Activated CD4-positive, alpha-beta memory T cell treated with anti-CD3 and anti-CD28 coated beads, Interleukin-2, amount 10 ng/mL, durations not matched to agents 7 days and 5 days (primary cell): ENCODE measurements around the gene MAD1L1. TPM values are rescaled to one million over a fixed set of nuclear protein-coding genes. Genes with fewer than 3 reads are reported as not detected.
A peak's percentile ranks its signal among the peaks of the same experiment; 100 is the strongest.
"Not testable (repeated sequence)": the region's sequence is repeated elsewhere in the genome, so short reads cannot be mapped to it uniquely, and the experiment has no call there.

Experiments
- CTCF ChIA-PET: fragments of 350-600 bp; sonication (Branson Sonifier 250); formaldehyde crosslinking; loops from one replicate; lab custom pipeline; 2021; ENCODE audit warnings: antibody characterized with exemption, inconsistent platforms; lab: Charles Lee
- POLR2A ChIA-PET: fragments of 350-600 bp; sonication (Branson Sonifier 250); formaldehyde crosslinking; loops from one replicate; lab custom pipeline; 2021; ENCODE audit warnings: antibody characterized with exemption; lab: Charles Lee
- DNase-seq: peaks from one replicate; pipeline ENCODE4 v3.0.0-alpha.2; 2020
- H3K27ac Mint-ChIP-seq: one replicate; pipeline ENCODE4 v1.8.0; 2021; ENCODE audit warnings: mild to moderate bottlenecking, mixed read lengths
- H3K27me3 Mint-ChIP-seq: one replicate; pipeline ENCODE4 v1.8.0; 2021; ENCODE audit warnings: mixed read lengths
- H3K36me3 Mint-ChIP-seq: one replicate; pipeline ENCODE4 v1.8.0; 2021; ENCODE audit warnings: low read depth, mixed read lengths
- H3K4me1 Mint-ChIP-seq: one replicate; pipeline ENCODE4 v1.8.0; 2021; ENCODE audit warnings: mixed read lengths
- H3K4me3 Mint-ChIP-seq: one replicate; pipeline ENCODE4 v1.8.0; 2021; ENCODE audit warnings: mild to moderate bottlenecking, mixed read lengths
- H3K9me3 Mint-ChIP-seq: one replicate; pipeline ENCODE4 v1.8.0; 2021; ENCODE audit warnings: mixed read lengths
- total RNA-seq, 2 experiments: library from RNA; stranded (reverse); gene quantifications; one replicate each; pipeline ENCODE4 v1.2.3, GENCODE V29; 2021

The MAD1L1 gene
- total RNA-seq, 2 experiments from 2014 or later: 120 to 136 TPM

GRCh38 chr7:1985042-1985441 lies 247.7 kb downstream of the MAD1L1 start:
- DNase-seq: no peak
- Mint-ChIP-seq H3K36me3 (peaks cover 10% of the 10 kb centered on the region), H3K27ac (peak overlapping the region; percentile 4), H3K9me3 (no peaks in the 10 kb centered on the region), H3K4me3 (no peak overlapping the region), H3K27me3 (no peaks in the 10 kb centered on the region), H3K4me1 (peaks cover 28% of the 10 kb centered on the region)
- ChIA-PET POLR2A (interaction anchor here (4.4 kb wide), 1 partner anchor 45 kb away, joined by 42 read pairs; no protein-coding TSS in a partner anchor), CTCF (no interaction called here)

- H3K4me1 Mint-ChIP-seq: peaks cover 19% of the 10 kb centered on the region
- peaks cover 10% of the 10 kb centered on the region for H3K36me3 Mint-ChIP-seq
- ChIA-PET POLR2A (no interaction called here), CTCF (no interaction called here)
- no peak for DNase-seq
- H3K27ac Mint-ChIP-seq: no peak overlapping the region
- no peak overlapping the region for H3K4me3 Mint-ChIP-seq
- no peaks in the 10 kb centered on the region for H3K9me3 Mint-ChIP-seq
- no peaks in the 10 kb centered on the region for H3K27me3 Mint-ChIP-seq
These were observed 250.9 kb downstream of the MAD1L1 start for GRCh38 chr7:1981878-1982230.

DNA sequence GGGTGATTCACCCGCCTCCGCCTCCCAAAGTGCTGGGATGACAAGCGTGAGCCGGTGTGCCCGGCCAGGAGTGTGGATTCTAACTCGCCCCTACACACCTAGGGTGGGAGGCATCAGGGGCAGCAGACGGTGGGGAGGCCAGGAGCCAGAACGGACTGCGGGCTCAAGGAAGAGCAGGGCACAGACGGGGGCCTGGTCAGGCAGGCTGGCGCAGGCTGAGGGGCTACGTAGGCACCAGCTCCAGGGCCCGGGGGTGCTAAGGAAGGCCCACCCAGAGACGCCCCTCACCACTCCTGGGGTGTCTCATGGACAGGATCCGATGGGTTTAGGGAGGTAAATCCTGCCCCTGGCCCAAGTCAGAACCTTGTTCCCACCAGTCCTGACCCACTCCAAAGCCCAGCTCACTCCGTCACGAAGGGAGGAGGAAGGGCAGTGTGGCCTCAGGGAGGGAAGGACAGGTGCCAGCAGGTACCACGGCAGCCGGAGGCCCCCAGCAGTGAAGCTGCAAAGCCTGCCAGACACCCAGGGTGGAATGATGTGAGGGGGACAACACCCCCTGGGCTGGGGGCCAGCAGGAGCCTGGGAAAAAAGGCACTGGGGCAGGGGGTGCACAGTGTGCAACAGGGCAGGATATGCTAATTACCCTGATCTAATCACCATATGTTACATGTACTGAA lies 251.4 kb downstream of the MAD1L1 start:
- no peak overlapping the region for H3K4me3 Mint-ChIP-seq
- no peaks in the 10 kb centered on the region for H3K9me3 Mint-ChIP-seq
- POLR2A ChIA-PET: no interaction called here
- no peak overlapping the region for H3K27ac Mint-ChIP-seq
- H3K27me3 Mint-ChIP-seq: no peaks in the 10 kb centered on the region
- peaks cover 6% of the 10 kb centered on the region for H3K36me3 Mint-ChIP-seq
- CTCF ChIA-PET: no interaction called here
- DNase-seq: no peak
- peaks cover 14% of the 10 kb centered on the region for H3K4me1 Mint-ChIP-seq

GRCh38 chr7:1979591-1980560 lies 252.9 kb downstream of the MAD1L1 start:
- Mint-ChIP-seq H3K9me3 (no peaks in the 10 kb centered on the region), H3K36me3 (peaks cover 7% of the 10 kb centered on the region), H3K27ac (no peak overlapping the region), H3K4me1 (peaks cover 3% of the 10 kb centered on the region), H3K27me3 (no peaks in the 10 kb centered on the region), H3K4me3 (no peak overlapping the region)
- CTCF ChIA-PET: no interaction called here
- POLR2A ChIA-PET: no interaction called here
- DNase-seq: no peak

- no peak for DNase-seq
- H3K36me3 Mint-ChIP-seq: peaks cover 7% of the 10 kb centered on the region
- CTCF ChIA-PET: no interaction called here
- no peaks in the 10 kb centered on the region for H3K27me3 Mint-ChIP-seq
- no peaks in the 10 kb centered on the region for H3K9me3 Mint-ChIP-seq
- POLR2A ChIA-PET: no interaction called here
- no peaks in the 10 kb centered on the region for H3K4me1 Mint-ChIP-seq
- H3K4me3 Mint-ChIP-seq: no peak overlapping the region
- no peak overlapping the region for H3K27ac Mint-ChIP-seq
These were observed 253.8 kb downstream of the MAD1L1 start for GRCh38 chr7:1978656-1979590.

DNA sequence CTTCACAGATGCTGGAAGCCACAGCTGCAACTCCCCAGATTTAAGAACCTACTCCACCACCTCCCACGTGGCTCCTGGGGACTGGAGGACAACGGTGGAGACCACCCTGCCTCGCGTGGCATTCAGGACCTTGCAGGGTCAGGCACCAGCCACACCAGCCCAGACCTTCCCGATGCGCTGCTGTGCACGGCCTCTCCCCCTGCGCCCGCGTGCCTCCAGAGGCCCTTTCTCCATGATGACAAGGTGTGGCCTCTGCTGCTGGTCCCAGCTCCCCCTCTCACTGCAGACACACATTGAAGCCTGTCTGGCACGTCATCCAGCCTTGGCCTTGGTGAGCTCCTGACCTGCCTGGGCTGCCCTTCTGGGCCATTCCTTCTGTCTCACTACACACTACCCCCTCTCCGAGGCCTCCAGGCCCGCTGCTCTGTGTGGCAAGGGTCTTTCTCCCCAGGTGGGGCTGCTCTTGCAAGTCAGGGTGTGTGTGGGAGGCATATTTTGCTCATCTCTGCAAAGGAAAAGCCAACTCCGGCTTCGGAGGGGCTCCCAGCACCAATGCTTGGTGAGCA lies 254.8 kb downstream of the MAD1L1 start:
- H3K27ac Mint-ChIP-seq: no peak overlapping the region
- no peaks in the 10 kb centered on the region for H3K4me1 Mint-ChIP-seq
- POLR2A ChIA-PET: no interaction called here
- H3K36me3 Mint-ChIP-seq: peaks cover 7% of the 10 kb centered on the region
- no peak for DNase-seq
- no peak overlapping the region for H3K4me3 Mint-ChIP-seq
- CTCF ChIA-PET: no interaction called here
- no peaks in the 10 kb centered on the region for H3K27me3 Mint-ChIP-seq
- no peaks in the 10 kb centered on the region for H3K9me3 Mint-ChIP-seq

GRCh38 chr7:1977059-1977875 lies 255.5 kb downstream of the MAD1L1 start:
- Mint-ChIP-seq H3K27me3 (no peaks in the 10 kb centered on the region), H3K9me3 (no peaks in the 10 kb centered on the region), H3K36me3 (peaks cover 7% of the 10 kb centered on the region), H3K27ac (no peak overlapping the region), H3K4me3 (no peak overlapping the region), H3K4me1 (no peaks in the 10 kb centered on the region)
- CTCF ChIA-PET: no interaction called here
- no peak for DNase-seq
- POLR2A ChIA-PET: interaction anchor here (1.7 kb wide), 1 partner anchor 38 kb away, joined by 5 read pairs; no protein-coding TSS in a partner anchor

- H3K9me3 Mint-ChIP-seq, H3K36me3 Mint-ChIP-seq, H3K4me1 Mint-ChIP-seq, H3K4me3 Mint-ChIP-seq, DNase-seq, H3K27ac Mint-ChIP-seq, CTCF ChIA-PET, H3K27me3 Mint-ChIP-seq: not testable (repeated sequence)
- POLR2A ChIA-PET: interaction anchor here (1.7 kb wide), 1 partner anchor 37 kb away, joined by 5 read pairs; no protein-coding TSS in a partner anchor
These were observed 256.2 kb downstream of the MAD1L1 start for GRCh38 chr7:1976521-1976920.

DNA sequence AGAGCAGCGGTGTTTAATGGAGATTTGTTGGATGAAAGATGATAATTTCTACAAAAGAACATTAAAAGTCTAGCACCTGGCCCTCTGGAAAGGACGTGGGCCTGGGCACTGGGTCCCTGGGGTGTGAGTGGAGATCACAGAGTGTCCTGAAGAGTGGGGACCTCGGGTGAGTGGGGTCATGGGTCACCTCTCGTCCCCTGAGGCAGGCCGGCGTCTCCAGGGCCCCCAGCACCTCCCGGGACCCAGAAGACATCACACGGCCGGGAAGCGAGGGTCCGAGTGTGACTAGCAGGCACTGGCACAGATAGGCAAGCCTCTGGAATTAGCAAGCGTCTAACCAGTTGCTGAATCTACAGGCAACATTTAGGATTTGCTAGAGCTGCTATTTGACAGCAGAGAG lies 257.2 kb downstream of the MAD1L1 start:
- Mint-ChIP-seq H3K27me3 (no peaks in the 10 kb centered on the region), H3K36me3 (peaks cover 7% of the 10 kb centered on the region), H3K4me1 (no peaks in the 10 kb centered on the region), H3K9me3 (no peaks in the 10 kb centered on the region), H3K27ac (no peak overlapping the region), H3K4me3 (no peak overlapping the region)
- POLR2A ChIA-PET: interaction anchor here (0.8 kb wide), 1 partner anchor 36 kb away, joined by 3 read pairs; no protein-coding TSS in a partner anchor
- CTCF ChIA-PET: no interaction called here
- DNase-seq: no peak

DNA sequence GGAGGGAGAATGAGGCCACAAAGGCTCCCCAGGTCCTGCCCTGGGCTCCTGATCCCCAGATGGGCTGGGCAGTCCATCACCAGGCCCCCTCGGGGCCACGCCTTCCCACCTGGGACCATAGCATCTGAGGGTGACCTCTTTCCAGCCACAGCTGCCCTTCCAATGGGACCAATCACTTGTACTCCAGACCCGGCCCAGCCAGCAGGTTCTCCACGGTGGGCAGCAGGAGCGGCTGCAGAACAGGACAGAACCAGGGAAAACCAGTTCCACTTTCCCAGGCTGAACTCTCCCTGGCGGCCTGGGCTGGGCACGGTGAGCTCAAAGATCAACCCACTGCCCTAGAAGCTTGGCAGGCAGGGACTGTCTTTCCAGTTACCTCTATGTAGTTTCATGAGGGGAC lies 257.6 kb downstream of the MAD1L1 start:
- no peaks in the 10 kb centered on the region for H3K4me1 Mint-ChIP-seq
- H3K36me3 Mint-ChIP-seq: peaks cover 7% of the 10 kb centered on the region
- no peak overlapping the region for H3K27ac Mint-ChIP-seq
- POLR2A ChIA-PET: interaction anchor here (0.8 kb wide), 1 partner anchor 35 kb away, joined by 3 read pairs; no protein-coding TSS in a partner anchor
- no peak overlapping the region for H3K4me3 Mint-ChIP-seq
- no peaks in the 10 kb centered on the region for H3K27me3 Mint-ChIP-seq
- CTCF ChIA-PET: no interaction called here
- no peaks in the 10 kb centered on the region for H3K9me3 Mint-ChIP-seq
- no peak for DNase-seq

GRCh38 chr7:1974290-1975101 lies 258.2 kb downstream of the MAD1L1 start:
- H3K36me3 Mint-ChIP-seq: peaks cover 7% of the 10 kb centered on the region
- no peaks in the 10 kb centered on the region for H3K9me3 Mint-ChIP-seq
- no peaks in the 10 kb centered on the region for H3K27me3 Mint-ChIP-seq
- peaks cover 1% of the 10 kb centered on the region for H3K4me1 Mint-ChIP-seq
- ChIA-PET CTCF (no interaction called here), POLR2A (interaction anchor here (0.8 kb wide), 1 partner anchor 34 kb away, joined by 3 read pairs; no protein-coding TSS in a partner anchor)
- DNase-seq: no peak
- H3K4me3 Mint-ChIP-seq: no peak overlapping the region
- H3K27ac Mint-ChIP-seq: no peak overlapping the region
